AG04450 (cell line): ENCODE data around the gene VSTM2L. TPM values are rescaled to one million over a fixed set of nuclear protein-coding genes. Genes with fewer than 3 reads are reported as not detected.

Source experiments
- CTCF ChIA-PET: fragments of 300-600, 350-600 bp; formaldehyde crosslinking; extraction: SDS; loops from one replicate; lab custom pipeline; 2022; ENCODE audit warnings: antibody characterized with exemption, inconsistent platforms; lab: Charles Lee
- POLR2A ChIA-PET: fragments of 350-600 bp; formaldehyde crosslinking; extraction: SDS; loops from one replicate; lab custom pipeline; 2021; ENCODE audit warnings: antibody characterized with exemption, inconsistent platforms; lab: Yijun Ruan, JAX
- DNase-seq: peaks from one replicate; pipeline ENCODE4 v3.0.0-alpha.2; 2011; ENCODE audit warnings: low read depth, low spot score
- H3K27ac ChIP-seq: one replicate; pipeline ENCODE4 v1.5.1; 2012; ENCODE audit warnings: low read depth, low read length, control low read depth
- H3K27me3 ChIP-seq: one replicate; pipeline ENCODE4 v1.6.0; 2012; ENCODE audit warnings: low read length; ENCODE audit not compliant: control insufficient read depth, insufficient read depth
- H3K4me3 ChIP-seq: 2 replicates; pipeline ENCODE4 v1.5.1; 2011; ENCODE audit warnings: mild to moderate bottlenecking, low read depth, low read length, control low read depth
- H3K9me3 ChIP-seq: 2 replicates; pipeline ENCODE4 v1.5.1; 2012; ENCODE audit warnings: low read length; ENCODE audit not compliant: control insufficient read depth, insufficient read depth
- polyA plus RNA-seq: library from polyadenylated mRNA; depleted of rRNA; stranded (reverse); fragments of >200 nt; gene quantifications from 2 replicates; pipeline ENCODE4 v1.2.3, GENCODE V29; 2011
- TF ChIP-seq, protein P1 (sequence below): IDR thresholded peaks from 2 replicates; pipeline ENCODE4 v1.5.1; 2011; ENCODE audit warnings: low read depth, low read length, control low read depth, inconsistent platforms

VSTM2L gene
- polyA plus RNA-seq, 1 experiment: 0.25 TPM

DNA sequence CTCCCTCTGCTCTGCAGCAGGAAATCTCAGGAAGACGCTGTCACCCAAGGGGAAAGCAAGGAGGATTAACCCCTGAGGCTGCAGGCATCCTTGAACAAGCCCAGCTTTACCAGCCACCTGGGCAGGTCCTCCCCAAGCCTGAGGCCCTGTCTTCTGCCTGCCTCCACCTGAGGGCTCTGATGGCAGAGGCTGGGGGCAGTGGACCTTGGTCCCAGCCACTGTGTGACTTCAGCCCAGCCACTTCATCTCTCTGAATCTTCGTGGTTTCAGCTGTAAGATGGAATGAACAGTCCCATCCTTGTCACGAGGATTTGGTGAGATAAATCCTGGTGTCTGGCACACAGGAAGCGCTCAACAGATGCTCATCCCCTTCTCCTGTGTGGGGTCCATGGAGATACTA lies 8.5 kb upstream of the VSTM2L start:
- H3K27me3 ChIP-seq: peaks cover 50% of the 10 kb centered on the region
- ChIA-PET CTCF (interaction anchor here (1.3 kb wide), 1 partner anchor 98 kb away, joined by 5 read pairs; no protein-coding TSS in a partner anchor), POLR2A (no interaction called here)
- no peaks in the 10 kb centered on the region for H3K9me3 ChIP-seq
- H3K4me3 ChIP-seq: no peak overlapping the region
- H3K27ac ChIP-seq: no peak overlapping the region
- no peak for DNase-seq
- TF ChIP-seq, protein P1, sequence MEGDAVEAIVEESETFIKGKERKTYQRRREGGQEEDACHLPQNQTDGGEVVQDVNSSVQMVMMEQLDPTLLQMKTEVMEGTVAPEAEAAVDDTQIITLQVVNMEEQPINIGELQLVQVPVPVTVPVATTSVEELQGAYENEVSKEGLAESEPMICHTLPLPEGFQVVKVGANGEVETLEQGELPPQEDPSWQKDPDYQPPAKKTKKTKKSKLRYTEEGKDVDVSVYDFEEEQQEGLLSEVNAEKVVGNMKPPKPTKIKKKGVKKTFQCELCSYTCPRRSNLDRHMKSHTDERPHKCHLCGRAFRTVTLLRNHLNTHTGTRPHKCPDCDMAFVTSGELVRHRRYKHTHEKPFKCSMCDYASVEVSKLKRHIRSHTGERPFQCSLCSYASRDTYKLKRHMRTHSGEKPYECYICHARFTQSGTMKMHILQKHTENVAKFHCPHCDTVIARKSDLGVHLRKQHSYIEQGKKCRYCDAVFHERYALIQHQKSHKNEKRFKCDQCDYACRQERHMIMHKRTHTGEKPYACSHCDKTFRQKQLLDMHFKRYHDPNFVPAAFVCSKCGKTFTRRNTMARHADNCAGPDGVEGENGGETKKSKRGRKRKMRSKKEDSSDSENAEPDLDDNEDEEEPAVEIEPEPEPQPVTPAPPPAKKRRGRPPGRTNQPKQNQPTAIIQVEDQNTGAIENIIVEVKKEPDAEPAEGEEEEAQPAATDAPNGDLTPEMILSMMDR: no peak

DNA sequence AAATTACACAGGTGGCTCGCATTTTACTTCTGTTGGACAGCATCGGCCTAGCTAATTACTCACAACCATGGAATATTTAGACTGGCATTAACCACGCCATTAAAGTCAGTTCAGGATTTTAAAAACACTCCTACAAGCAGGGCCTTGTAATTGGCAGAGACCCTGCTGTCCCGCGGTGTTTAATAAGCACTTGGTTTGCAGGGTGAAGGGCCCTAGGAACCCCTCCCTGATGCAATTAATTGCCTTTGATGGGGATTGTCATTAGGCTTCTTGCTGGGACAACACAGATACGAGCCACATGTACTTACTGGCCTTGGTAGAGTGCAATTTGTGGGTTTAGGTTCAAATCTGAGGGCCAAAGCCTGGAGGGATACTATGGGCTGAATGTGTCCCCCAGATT lies 7.8 kb upstream of the VSTM2L start:
- ChIA-PET POLR2A (no interaction called here), CTCF (interaction anchor here (1.3 kb wide), 1 partner anchor 98 kb away, joined by 5 read pairs; no protein-coding TSS in a partner anchor)
- peaks cover 54% of the 10 kb centered on the region for H3K27me3 ChIP-seq
- DNase-seq: no peak
- H3K27ac ChIP-seq: no peak overlapping the region
- no peak overlapping the region for H3K4me3 ChIP-seq
- no peaks in the 10 kb centered on the region for H3K9me3 ChIP-seq
- TF ChIP-seq, protein P1: no peak

DNA sequence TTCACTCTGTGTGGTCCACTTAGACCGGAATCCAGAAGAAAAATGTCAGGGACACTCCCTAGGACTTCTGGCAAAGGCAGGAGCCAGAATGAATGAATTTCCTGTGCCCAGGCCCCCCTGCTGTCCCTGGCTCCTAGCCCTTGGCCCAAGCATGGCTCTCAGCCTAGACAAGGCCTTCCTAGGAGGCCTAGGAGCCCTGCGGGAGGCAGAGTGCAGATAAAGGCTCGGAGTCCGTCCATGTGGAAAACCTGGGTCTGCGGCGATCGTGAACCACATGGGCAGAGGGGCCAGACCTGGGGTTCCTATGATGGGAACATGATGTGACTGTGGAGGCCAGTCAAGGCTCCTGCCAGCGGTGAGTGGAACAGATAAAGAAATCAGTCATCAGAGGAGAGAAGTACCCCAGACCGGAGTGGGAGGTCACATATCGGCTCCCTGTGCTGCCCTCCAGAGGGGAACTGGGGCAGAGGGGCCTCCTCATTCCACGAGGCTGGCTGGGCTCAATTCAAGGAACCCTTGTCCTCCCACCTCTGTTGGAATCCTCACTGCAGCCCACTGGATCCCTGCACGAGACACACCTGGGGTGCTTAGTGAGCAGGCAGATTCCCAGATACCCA lies 5.9 kb upstream of the VSTM2L start:
- CTCF ChIA-PET: interaction anchor here (1.1 kb wide), 1 partner anchor 10 kb away, joined by 4 read pairs; no protein-coding TSS in a partner anchor

DNA sequence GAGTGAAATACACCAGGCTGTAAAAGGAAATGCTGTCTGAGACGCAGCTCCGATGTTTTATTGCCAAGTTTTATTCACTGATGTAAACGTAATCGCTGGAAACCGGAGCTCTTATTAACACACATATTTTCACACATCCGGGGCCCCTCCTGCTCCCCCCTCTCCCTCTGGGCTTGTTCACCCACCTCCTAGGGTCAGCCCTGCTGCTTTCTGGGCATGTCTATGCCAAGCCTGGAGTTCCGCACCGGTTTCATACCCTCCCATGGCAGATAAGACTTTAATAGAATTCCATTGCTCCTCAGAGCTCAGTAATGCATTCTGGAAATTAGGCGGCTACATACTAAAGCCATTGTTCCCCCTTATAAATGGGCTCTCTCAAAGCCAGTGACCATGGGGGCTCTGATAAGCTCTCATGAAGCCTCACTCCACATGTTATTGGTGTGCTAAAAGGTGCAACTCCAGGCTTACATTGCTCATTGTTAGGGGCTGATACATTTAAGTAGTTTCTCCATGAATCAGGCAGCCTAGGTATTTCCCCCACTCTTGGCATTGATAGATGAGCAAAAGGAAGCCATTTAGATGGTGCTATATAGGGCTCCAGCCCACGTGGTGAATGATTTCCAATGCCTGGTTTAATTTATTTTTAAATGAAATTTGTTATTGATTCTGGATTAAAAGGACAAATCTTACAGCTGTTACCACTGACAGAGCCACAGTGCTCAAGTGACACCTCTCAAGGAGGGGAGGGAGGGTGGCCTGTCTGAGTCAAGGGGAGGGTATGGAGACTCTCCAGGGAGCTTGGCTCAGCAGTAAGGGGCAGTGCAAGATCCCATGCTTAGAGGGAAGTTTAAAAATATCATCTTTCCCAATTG lies 4.5 kb upstream of the VSTM2L start:
- DNase-seq: no peak
- TF ChIP-seq, protein P1: no peak
- H3K27ac ChIP-seq: no peak overlapping the region
- CTCF ChIA-PET: interaction anchor here (0.5 to 1.1 kb wide), 4 partner anchors 8 to 325 kb away, joined by 3 to 4 read pairs (median 3); no protein-coding TSS in a partner anchor
- POLR2A ChIA-PET: no interaction called here
- H3K9me3 ChIP-seq: no peaks in the 10 kb centered on the region
- no peak overlapping the region for H3K4me3 ChIP-seq
- H3K27me3 ChIP-seq: peaks cover 60% of the 10 kb centered on the region

More for the DNA sequence above, 5.9 kb upstream of the VSTM2L start:
- Histone ChIP-seq H3K27ac (no peak overlapping the region), H3K9me3 (no peaks in the 10 kb centered on the region), H3K27me3 (peaks cover 60% of the 10 kb centered on the region), H3K4me3 (no peak overlapping the region)
- POLR2A ChIA-PET: no interaction called here
- TF ChIP-seq, protein P1: peak; percentile 42
- DNase-seq: no peak
